Stimulated activated CD4-positive, alpha-beta T cell treated with anti-CD3 and anti-CD28 coated beads, Interleukin-1b, Interleukin-23, amount 100 ng/mL, for 1 hour (primary cell): ENCODE measurements around the gene GCN1.

Experiments
- DNase-seq, 2 donors: peaks; one replicate each; pipeline ENCODE4 v3.0.0-alpha.2; 2020; ENCODE audit warnings: low read depth in 2 of 2

GCN1 gene

GRCh38 chr12:120181991-120182631 is 12.4 kb downstream of the GCN1 start:
- no peak for DNase-seq

DNA sequence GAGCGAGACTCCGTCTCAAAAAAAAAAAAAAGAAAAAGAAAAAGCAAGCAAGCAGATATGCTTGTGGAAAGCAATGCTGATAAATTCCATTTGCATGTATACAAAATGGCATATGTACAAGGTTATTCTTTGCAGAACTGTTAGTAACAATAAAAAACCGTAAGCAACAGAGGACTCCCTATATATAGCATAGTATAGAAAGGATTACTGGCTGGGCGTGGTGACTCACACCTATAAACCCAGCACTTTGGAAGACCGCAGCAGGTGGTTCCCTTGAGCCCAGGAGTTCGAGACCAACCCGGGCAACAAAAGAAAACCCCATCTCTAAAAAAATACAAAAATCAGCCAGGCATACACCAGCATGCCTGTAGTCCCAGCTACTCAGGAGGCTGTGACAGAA is 13.5 kb downstream of the GCN1 start:
- DNase-seq = no peak

GRCh38 chr12:120175537-120175936 is 19.0 kb downstream of the GCN1 start:
- DNase-seq = no peak

DNA sequence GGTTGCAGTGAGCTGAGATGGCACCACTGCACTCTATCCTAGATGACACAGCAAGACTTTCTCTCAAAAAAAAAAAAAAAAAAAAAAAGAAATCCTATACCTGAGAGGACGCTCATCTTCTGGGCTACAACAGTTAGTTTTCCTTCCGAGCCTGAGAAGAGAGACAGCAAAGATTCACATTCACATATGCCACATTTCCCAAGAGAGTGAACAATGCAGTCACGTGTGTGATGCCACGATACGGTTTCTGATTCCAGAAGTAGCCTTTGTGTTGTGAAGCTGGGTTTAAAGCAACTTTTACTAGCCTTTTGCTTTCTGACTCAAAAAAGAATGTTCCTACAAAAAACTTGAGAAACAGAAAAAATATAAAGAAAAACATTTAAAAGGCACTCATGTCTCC is 19.5 kb downstream of the GCN1 start:
- no peak for DNase-seq

- DNase-seq = no peak
Measured at GRCh38 chr12:120172053-120172452, 22.5 kb downstream of the GCN1 start.

- no peak for DNase-seq
Measured at GRCh38 chr12:120170631-120171030, 23.9 kb downstream of the GCN1 start.

DNA sequence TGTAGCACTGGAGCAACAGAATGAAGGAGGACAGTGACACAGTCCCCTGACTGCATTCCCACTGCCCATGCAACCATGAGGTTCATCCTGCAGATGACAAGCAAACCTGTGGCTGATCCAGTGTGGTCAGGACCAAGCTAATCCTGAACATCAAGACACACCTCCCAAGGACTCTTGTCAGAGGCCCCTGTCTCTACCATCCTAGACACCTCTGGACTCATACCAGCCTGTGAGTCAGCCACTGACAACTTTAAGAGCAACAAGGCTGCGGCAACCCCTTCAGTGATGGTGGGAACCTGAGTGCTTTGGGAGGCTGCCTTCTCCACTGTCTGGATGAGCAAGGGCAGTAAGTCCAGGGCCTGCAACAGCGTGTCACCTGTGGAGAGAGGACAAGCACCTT is 24.6 kb downstream of the GCN1 start:
- no peak for DNase-seq

- DNase-seq = no peak
Measured at GRCh38 chr12:120168337-120168736, 26.2 kb downstream of the GCN1 start.

DNA sequence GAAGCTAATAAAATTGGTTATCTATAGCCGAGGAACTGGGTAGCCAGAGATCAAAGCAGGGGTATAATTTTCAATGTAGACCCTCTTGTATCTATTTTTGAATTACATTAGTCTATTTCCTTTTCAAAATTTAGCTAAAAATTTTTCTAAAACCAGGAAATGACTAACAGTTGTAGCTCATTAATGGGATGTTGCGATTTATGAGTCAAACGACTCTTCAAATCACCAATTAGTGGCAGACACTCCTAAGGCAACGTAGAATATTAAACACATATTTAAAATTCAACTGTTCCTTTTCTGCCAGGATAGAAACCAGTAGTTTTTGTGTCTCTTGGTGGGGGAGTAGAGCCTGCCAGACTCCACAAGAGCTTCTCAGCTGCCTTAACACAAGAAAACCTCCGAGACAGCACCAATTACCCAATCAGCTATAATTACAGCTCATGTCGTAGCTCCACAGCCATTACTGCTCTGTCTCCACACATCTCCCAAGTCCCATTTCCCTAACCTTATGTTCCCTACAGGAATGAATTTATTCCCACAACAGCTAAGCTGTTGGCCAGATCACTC is 26.9 kb downstream of the GCN1 start:
- DNase-seq = no peak

DNA sequence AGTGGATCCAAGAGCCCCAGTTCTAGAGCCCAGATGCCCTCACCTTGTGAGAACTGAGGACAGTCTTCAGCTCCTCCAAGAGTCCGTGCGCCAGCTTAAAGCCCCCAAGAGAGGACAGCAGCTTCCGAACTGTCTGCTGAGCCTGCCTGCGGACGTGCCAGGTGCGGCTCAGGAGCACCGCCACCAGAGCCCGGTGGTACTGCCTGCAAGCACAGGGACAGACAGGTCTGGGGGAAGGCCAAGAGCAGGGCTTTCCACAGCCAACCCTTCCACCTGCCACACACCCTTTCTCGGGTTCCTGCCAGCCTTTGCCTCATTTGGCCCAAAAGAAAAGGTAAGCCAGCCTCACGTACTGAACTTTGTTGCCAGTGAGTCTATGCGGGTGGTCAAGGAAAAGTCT is 30.2 kb downstream of the GCN1 start:
- no peak for DNase-seq

GRCh38 chr12:120162763-120163162 is 31.8 kb downstream of the GCN1 start:
- no peak for DNase-seq

DNA sequence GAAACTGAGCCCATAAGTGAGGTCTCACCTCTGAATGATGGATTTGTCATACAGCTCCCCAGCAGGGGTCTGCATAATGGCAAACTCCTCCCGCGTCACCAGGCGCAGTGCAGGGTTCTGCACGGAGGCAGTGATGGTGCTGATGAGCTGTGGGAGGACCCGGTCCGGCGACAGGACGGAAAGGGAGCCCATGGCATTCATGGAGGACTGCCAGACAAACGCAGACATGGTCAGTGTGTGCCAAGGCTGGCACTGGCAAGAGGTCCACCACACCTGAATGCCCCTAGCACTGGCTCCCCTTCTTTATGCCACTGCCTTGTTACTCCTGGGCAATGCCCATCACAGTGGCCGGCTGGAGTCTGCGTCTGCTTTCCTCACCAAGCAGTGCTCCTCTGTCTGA is 32.7 kb downstream of the GCN1 start:
- DNase-seq = no peak

DNA sequence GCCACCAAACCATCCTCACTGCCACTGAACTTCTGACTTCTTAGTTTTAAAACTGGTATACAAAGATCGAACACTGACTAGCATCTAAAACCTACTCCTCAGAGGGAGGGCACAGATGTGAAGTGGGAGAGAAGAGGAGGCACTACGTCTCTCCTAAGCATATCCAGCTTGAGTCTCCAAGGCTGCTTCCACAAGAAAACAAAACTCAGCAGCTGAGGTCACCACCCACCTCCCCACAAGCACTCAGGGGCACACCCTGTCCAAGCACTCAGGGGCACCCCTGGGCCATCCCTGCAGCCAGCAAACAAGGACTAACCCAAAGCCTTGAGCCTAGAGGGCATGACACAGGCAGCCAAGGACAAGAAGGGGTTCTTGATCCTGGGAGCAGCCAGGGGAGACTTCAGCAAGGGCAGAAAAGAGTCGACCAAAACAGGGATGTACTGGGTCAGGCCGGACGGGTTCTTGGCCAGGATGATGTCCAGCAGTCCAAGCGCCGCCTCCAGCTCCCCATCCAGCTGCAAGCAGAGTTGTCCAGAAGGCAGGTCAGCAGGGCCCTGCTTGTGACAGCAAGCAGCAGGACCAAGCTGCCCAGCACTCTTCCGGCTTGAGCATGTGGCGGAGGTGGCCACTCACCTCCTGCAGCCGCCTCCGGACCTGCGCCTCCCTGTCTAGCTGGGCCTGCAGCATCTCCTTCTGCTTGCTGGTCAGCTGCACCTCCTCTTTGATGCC is 34.8 kb downstream of the GCN1 start:
- DNase-seq = no peak

- no peak for DNase-seq
Measured at GRCh38 chr12:120158351-120158750, 36.2 kb downstream of the GCN1 start.

- DNase-seq = no peak
Measured at GRCh38 chr12:120157678-120158077, 36.8 kb downstream of the GCN1 start.

- no peak for DNase-seq
Measured at GRCh38 chr12:120156315-120157259, 37.9 kb downstream of the GCN1 start.

- no peak for DNase-seq
Measured at GRCh38 chr12:120155072-120155471, 39.4 kb downstream of the GCN1 start.

GRCh38 chr12:120150919-120151525 is 43.5 kb downstream of the GCN1 start:
- DNase-seq = no peak

DNA sequence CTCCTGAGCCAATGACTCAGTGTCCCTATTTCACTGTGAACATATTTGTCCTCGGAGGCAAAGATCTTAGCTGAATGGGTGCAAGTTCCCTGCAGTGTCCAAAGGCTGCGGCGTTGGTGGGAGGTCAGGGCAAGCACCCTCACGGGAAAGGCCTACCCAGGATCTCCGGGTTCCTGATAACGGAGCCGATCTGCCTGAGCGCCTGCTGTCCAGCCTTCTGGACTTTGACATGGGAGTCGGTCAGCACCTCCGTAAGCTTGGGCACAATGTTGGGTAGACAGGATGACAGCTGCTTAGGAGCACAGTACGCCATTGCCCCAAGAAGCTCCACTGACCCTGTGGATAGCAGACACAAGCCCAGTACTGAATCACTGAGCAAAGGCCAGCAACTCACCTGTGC is 46.5 kb downstream of the GCN1 start:
- DNase-seq = no peak

GRCh38 chr12:120145164-120145563 is 49.4 kb downstream of the GCN1 start:
- no peak for DNase-seq

GRCh38 chr12:120144215-120144614 is 50.3 kb downstream of the GCN1 start:
- DNase-seq = no peak
